ENCODE measurements around the gene SIRT4. TPM values are rescaled to one million over a fixed set of nuclear protein-coding genes. Genes with fewer than 3 reads are reported as not detected.

Gene SIRT4
- total and polyA plus RNA-seq, 7 experiments from 2014 or later, result 1.6 to 6.0 (median 3.3) TPM

DNA sequence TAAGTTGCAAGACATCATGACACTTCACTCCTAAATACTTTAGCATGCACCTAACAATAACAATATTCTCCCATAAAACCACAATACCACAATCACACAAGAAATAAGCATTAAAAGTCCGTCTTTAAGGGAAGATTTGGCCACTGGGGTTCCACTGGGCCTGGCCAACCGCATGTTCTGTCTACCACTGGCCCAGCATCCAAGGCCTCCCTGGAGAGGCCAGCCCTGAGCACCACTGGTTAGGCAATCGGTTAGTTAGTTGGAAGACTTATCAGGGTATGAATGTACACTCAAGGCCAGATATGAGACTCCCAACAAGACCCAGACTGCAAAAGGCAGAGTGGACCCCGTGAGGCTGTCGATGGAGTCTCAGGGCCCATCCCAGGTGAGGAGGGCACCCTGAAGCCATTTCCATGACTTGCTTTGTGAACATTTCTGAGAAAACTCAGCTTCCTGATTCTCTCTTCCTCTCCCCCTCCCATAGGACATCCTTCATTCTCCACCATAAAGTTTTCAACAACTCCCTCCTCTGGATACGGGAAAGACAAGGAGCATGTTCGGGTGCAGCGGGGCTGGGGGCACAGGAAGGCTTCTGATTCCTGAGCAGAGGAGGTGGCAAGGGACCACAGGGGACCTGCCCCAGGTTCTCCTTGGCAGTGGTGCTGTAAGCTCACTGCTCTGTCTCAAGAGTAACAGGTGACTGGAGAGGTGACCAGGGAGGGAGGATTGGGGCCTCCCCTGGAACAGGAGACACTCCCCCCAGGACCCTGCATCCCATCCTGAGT lies 42.5 kb upstream of the SIRT4 start:
- intact Hi-C loops (cut with micrococcal nuclease), result no loop called here
- Mint-ChIP-seq H3K4me3 (peak overlapping the region; percentile 22 to 95 (median 60)), H3K36me3 (peaks cover 7 to 45% (median 15%) of the 10 kb centered on the region in 5 donors), H3K9me3 (no peaks in the 10 kb centered on the region), H3K27me3 (no peaks in the 10 kb centered on the region), H3K27ac (peak overlapping the region; percentile 26 to 97 (median 89)), H3K4me1 (peaks cover 66 to 92% (median 85%) of the 10 kb centered on the region in 7 donors)
- Histone ChIP-seq H3K27ac (ENCODE audit: low read depth, low read length) (peak overlapping the region; percentile 60), H3K36me3 (ENCODE audit: control insufficient read depth in 2 of 3, insufficient read depth in 3 of 3, low read length in 3 of 3) (peaks cover 0 to 12% (median 0%) of the 10 kb centered on the region in 3 experiments), H3K27me3 (ENCODE audit: control insufficient read depth in 2 of 2, insufficient read depth in 2 of 2, low read length in 2 of 2) (no peaks in the 10 kb centered on the region), H3K4me1 (ENCODE audit: control insufficient read depth in 2 of 2, insufficient read depth in 2 of 2, low read length in 2 of 2) (peaks cover 74 to 79% of the 10 kb centered on the region in 2 donors), H3K9me3 (ENCODE audit: control insufficient read depth in 2 of 3, low read length in 3 of 3) (no peaks in the 10 kb centered on the region), H3K4me3 (ENCODE audit: low read length) (no peak overlapping the region)
- DNase-seq (no peak), ATAC-seq (no peak)
- CTCF ChIA-PET, result interaction anchor here (3.2 to 11.2 kb wide), 2 partner anchors 20 to 31 kb away, joined by 19 to 286 read pairs; no protein-coding TSS in a partner anchor
- POLR2A ChIA-PET, result interaction anchor here (0.7 to 15.4 kb wide), 5 partner anchors 9 to 66 kb away, joined by 3 to 235 read pairs (median 103); no protein-coding TSS in a partner anchor

GRCh38 chr12:120260607-120261006 lies 41.5 kb upstream of the SIRT4 start:
- peak overlapping the region; percentile 19 to 95 (median 65) for H3K4me3 Mint-ChIP-seq
- H3K4me3 ChIP-seq (ENCODE audit: low read length), result peak overlapping the region; percentile 30
- no peak for DNase-seq
- no peak for ATAC-seq
- H3K9me3 ChIP-seq (ENCODE audit: control insufficient read depth in 2 of 3, low read length in 3 of 3), result no peaks in the 10 kb centered on the region
- peaks cover 59 to 84% (median 77%) of the 10 kb centered on the region in 7 donors for H3K4me1 Mint-ChIP-seq
- peak overlapping the region; percentile 36 to 97 (median 89) for H3K27ac Mint-ChIP-seq
- H3K36me3 ChIP-seq (ENCODE audit: control insufficient read depth in 2 of 3, insufficient read depth in 3 of 3, low read length in 3 of 3), result peaks cover 0 to 16% (median 0%) of the 10 kb centered on the region in 3 experiments
- POLR2A ChIA-PET, result interaction anchor here (0.6 to 9.6 kb wide), 7 partner anchors 10 to 60 kb away, joined by 3 to 235 read pairs (median 12); partner anchors contain the start of gene RPLP0
- H3K27ac ChIP-seq (ENCODE audit: low read depth, low read length), result peak overlapping the region; percentile 39
- no peaks in the 10 kb centered on the region for H3K27me3 Mint-ChIP-seq
- no peaks in the 10 kb centered on the region for H3K27me3 ChIP-seq (ENCODE audit: control insufficient read depth in 2 of 2, insufficient read depth in 2 of 2, low read length in 2 of 2)
- peaks cover 67 to 73% of the 10 kb centered on the region in 2 donors for H3K4me1 ChIP-seq (ENCODE audit: control insufficient read depth in 2 of 2, insufficient read depth in 2 of 2, low read length in 2 of 2)
- H3K36me3 Mint-ChIP-seq, result peaks cover 3 to 44% (median 9%) of the 10 kb centered on the region in 5 donors
- intact Hi-C loops (cut with micrococcal nuclease), result no loop called here
- CTCF ChIA-PET, result interaction anchor here (3.2 to 11.2 kb wide), 2 partner anchors 21 to 32 kb away, joined by 19 to 286 read pairs; no protein-coding TSS in a partner anchor
- H3K9me3 Mint-ChIP-seq, result no peaks in the 10 kb centered on the region

- peak overlapping the region; percentile 89 to 100 (median 93) for H3K4me3 Mint-ChIP-seq
- peaks cover 55 to 69% of the 10 kb centered on the region in 2 donors for H3K4me1 ChIP-seq (ENCODE audit: control insufficient read depth in 2 of 2, insufficient read depth in 2 of 2, low read length in 2 of 2)
- no peaks in the 10 kb centered on the region for H3K9me3 Mint-ChIP-seq
- ChIA-PET CTCF (interaction anchor here (1.0 to 11.2 kb wide), 5 partner anchors 8 to 33 kb away, joined by 3 to 286 read pairs (median 19); no protein-coding TSS in a partner anchor), POLR2A (interaction anchor here (1.0 to 9.6 kb wide), 10 partner anchors 11 to 79 kb away, joined by 3 to 235 read pairs (median 10); partner anchors contain the start of genes RNU4-1, RNU4-2 and RPLP0)
- no peaks in the 10 kb centered on the region for H3K9me3 ChIP-seq (ENCODE audit: control insufficient read depth in 2 of 3, low read length in 3 of 3)
- H3K27ac ChIP-seq (ENCODE audit: low read depth, low read length), result peak overlapping the region; percentile 91
- intact Hi-C loops (cut with micrococcal nuclease), result no loop called here
- H3K4me1 Mint-ChIP-seq, result peaks cover 46 to 72% (median 63%) of the 10 kb centered on the region in 7 donors
- H3K36me3 ChIP-seq (ENCODE audit: control insufficient read depth in 2 of 3, insufficient read depth in 3 of 3, low read length in 3 of 3), result peaks cover 0 to 10% (median 0%) of the 10 kb centered on the region in 3 experiments
- peaks cover 3 to 39% (median 9%) of the 10 kb centered on the region in 5 donors for H3K36me3 Mint-ChIP-seq
- peak overlapping the region; percentile 76 for H3K4me3 ChIP-seq (ENCODE audit: low read length)
- peak overlapping the region; percentile 71 to 97 (median 91) for H3K27ac Mint-ChIP-seq
- ATAC-seq (no peak), DNase-seq (peak in 1 of 9 donors; percentile 21)
- H3K27me3 Mint-ChIP-seq, result no peaks in the 10 kb centered on the region
- H3K27me3 ChIP-seq (ENCODE audit: control insufficient read depth in 2 of 2, insufficient read depth in 2 of 2, low read length in 2 of 2), result no peaks in the 10 kb centered on the region
These were observed 39.9 kb upstream of the SIRT4 start for GRCh38 chr12:120261951-120262851.

GRCh38 chr12:120262852-120263747 lies 39.0 kb upstream of the SIRT4 start:
- Histone ChIP-seq H3K9me3 (ENCODE audit: control insufficient read depth in 2 of 3, low read length in 3 of 3) (no peaks in the 10 kb centered on the region), H3K27me3 (ENCODE audit: control insufficient read depth in 2 of 2, insufficient read depth in 2 of 2, low read length in 2 of 2) (no peaks in the 10 kb centered on the region), H3K36me3 (ENCODE audit: control insufficient read depth in 2 of 3, insufficient read depth in 3 of 3, low read length in 3 of 3) (peaks cover 0 to 10% (median 0%) of the 10 kb centered on the region in 3 experiments), H3K4me1 (ENCODE audit: control insufficient read depth in 2 of 2, insufficient read depth in 2 of 2, low read length in 2 of 2) (peaks cover 48 to 63% of the 10 kb centered on the region in 2 donors), H3K27ac (ENCODE audit: low read depth, low read length) (peak overlapping the region; percentile 91), H3K4me3 (ENCODE audit: low read length) (peak overlapping the region; percentile 76)
- intact Hi-C loops (cut with micrococcal nuclease), result no loop called here
- ChIA-PET CTCF (interaction anchor here (0.6 to 11.2 kb wide), 9 partner anchors 9 to 183 kb away, joined by 3 to 286 read pairs (median 17); partner anchors contain the start of genes GATC, RNU4-2 and TRIAP1), POLR2A (interaction anchor here (0.5 to 9.6 kb wide), 10 partner anchors 12 to 79 kb away, joined by 3 to 235 read pairs (median 36); partner anchors contain the start of genes RNU4-1, RNU4-2, RPLP0 and SIRT4)
- DNase-seq, result no peak
- H3K27ac Mint-ChIP-seq, result peak overlapping the region; percentile 71 to 97 (median 91)
- H3K9me3 Mint-ChIP-seq, result no peaks in the 10 kb centered on the region
- peaks cover 41 to 63% (median 54%) of the 10 kb centered on the region in 7 donors for H3K4me1 Mint-ChIP-seq
- peak overlapping the region; percentile 89 to 100 (median 93) for H3K4me3 Mint-ChIP-seq
- H3K27me3 Mint-ChIP-seq, result no peaks in the 10 kb centered on the region
- no peak for ATAC-seq
- H3K36me3 Mint-ChIP-seq, result peaks cover 3 to 39% (median 9%) of the 10 kb centered on the region in 5 donors

DNA sequence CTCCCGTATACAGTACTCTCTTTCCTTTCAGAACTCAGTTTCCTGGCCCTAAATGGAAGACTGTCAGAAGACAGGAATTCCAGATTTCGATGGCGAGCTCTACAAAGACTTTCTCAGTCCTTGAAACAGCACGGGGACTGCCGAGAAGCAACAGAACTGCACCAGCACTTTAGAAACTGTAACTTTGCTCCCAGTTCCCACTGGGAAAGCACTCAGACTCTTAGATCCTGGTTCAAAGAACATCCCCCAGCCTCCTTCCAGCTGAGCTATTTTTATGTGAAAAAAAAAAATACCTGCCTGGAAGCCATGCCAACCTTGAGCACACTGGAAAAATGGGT lies 38.4 kb upstream of the SIRT4 start:
- H3K4me1 ChIP-seq (ENCODE audit: control insufficient read depth in 2 of 2, insufficient read depth in 2 of 2, low read length in 2 of 2), result peaks cover 44 to 57% of the 10 kb centered on the region in 2 donors
- H3K4me3 ChIP-seq (ENCODE audit: low read length), result peak overlapping the region; percentile 76
- POLR2A ChIA-PET, result interaction anchor here (1.4 to 9.6 kb wide), 8 partner anchors 13 to 66 kb away, joined by 4 to 235 read pairs (median 83); partner anchors contain the start of genes RNU4-1, RNU4-2 and RPLP0
- H3K36me3 Mint-ChIP-seq, result peaks cover 3 to 39% (median 9%) of the 10 kb centered on the region in 5 donors
- no peaks in the 10 kb centered on the region for H3K27me3 ChIP-seq (ENCODE audit: control insufficient read depth in 2 of 2, insufficient read depth in 2 of 2, low read length in 2 of 2)
- H3K9me3 Mint-ChIP-seq, result no peaks in the 10 kb centered on the region
- H3K4me3 Mint-ChIP-seq, result peak overlapping the region; percentile 89 to 100 (median 93)
- peak overlapping the region; percentile 91 for H3K27ac ChIP-seq (ENCODE audit: low read depth, low read length)
- ATAC-seq, result no peak
- H3K9me3 ChIP-seq (ENCODE audit: control insufficient read depth in 2 of 3, low read length in 3 of 3), result no peaks in the 10 kb centered on the region
- no peak for DNase-seq
- intact Hi-C loops (cut with micrococcal nuclease), result loop anchor here (2.0 kb wide), 3 partner anchors 15 to 275 kb away; partner anchors contain the start of genes BICDL1 (in 1 of the 2) and RNU4-2 (in 1 of the 2)
- H3K27me3 Mint-ChIP-seq, result no peaks in the 10 kb centered on the region
- H3K36me3 ChIP-seq (ENCODE audit: control insufficient read depth in 2 of 3, insufficient read depth in 3 of 3, low read length in 3 of 3), result peaks cover 0 to 10% (median 0%) of the 10 kb centered on the region in 3 experiments
- CTCF ChIA-PET, result interaction anchor here (0.6 to 11.2 kb wide), 9 partner anchors 10 to 182 kb away, joined by 3 to 286 read pairs (median 9); partner anchors contain the start of genes GATC, RNU4-2 and TRIAP1
- peaks cover 34 to 60% (median 50%) of the 10 kb centered on the region in 7 donors for H3K4me1 Mint-ChIP-seq
- peak overlapping the region; percentile 56 to 97 (median 91) for H3K27ac Mint-ChIP-seq

All from naive thymus-derived CD4-positive, alpha-beta T cell (primary cell).